ENCODE measurements around the gene SLC22A7.

DNA sequence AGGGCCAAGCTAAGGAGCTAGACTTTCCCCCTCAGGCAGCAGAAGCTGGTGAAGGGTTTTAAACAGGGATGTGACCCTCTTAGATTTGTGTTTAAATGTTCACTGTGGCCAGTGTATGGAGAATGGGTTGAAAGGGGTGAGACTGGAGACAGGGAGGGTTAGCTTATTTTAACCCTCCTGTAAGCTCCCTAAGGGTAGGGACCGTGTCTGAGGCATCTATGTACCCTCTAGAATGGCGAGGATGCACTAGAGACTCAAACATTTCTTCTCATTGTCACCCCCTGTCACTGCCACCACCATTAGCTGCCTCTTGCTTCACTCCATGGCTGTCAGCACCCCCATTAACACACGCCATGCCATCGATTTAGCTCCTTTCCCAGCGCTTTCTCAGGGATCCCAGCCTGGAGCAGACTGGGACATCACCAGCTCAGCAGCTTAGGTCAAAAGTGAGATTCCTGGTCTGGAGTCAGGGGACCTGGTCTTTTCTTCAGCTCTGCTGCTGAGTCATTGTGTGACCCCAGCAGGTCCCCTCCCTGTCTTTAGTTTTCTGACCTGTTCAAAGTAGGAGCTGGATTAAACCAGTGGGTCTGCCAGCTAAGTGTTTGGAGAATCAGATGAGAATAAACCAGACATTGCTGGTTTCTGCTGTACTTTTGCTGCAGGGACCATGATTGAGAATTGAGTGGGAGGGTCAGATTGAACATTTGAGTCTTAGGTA lies 1.1 kb upstream of the SLC22A7 start:
- TF ChIP-seq, protein P1, sequence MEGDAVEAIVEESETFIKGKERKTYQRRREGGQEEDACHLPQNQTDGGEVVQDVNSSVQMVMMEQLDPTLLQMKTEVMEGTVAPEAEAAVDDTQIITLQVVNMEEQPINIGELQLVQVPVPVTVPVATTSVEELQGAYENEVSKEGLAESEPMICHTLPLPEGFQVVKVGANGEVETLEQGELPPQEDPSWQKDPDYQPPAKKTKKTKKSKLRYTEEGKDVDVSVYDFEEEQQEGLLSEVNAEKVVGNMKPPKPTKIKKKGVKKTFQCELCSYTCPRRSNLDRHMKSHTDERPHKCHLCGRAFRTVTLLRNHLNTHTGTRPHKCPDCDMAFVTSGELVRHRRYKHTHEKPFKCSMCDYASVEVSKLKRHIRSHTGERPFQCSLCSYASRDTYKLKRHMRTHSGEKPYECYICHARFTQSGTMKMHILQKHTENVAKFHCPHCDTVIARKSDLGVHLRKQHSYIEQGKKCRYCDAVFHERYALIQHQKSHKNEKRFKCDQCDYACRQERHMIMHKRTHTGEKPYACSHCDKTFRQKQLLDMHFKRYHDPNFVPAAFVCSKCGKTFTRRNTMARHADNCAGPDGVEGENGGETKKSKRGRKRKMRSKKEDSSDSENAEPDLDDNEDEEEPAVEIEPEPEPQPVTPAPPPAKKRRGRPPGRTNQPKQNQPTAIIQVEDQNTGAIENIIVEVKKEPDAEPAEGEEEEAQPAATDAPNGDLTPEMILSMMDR (IDR thresholded peaks at IDR 0.05): no peak
- TF ChIP-seq POLR2A (IDR thresholded peaks at IDR 0.05): no peak
